Dermis microvascular lymphatic vessel endothelial cell (primary cell): ENCODE measurements around the gene UTY. TPM values are rescaled to one million over a fixed set of nuclear protein-coding genes. Genes with fewer than 3 reads are reported as not detected.

Experiments used
- DNase-seq, 2 donors: peaks; one replicate each; pipeline versions ENCODE4 v3.0.0 to v3.0.0-alpha.2; 2010; ENCODE audit warnings: low read depth in 2 of 2
- total RNA-seq: library from RNA; depleted of rRNA; stranded (reverse); fragments of >200 nt; gene quantifications from 2 replicates; pipeline ENCODE4 v1.2.1, GENCODE V29; 2014

UTY gene
- not detected in 2 replicates for total RNA-seq

- DNase-seq = peak in 1 of 2 donors; percentile 94
Observed at GRCh38 chrY:13479828-13480227, at the start of gene UTY. UTY (minus strand) TSS chrY:13480033; CDS start chrY:13479665, 368 bp downstream.

- DNase-seq = no peak
Observed at GRCh38 chrY:13520474-13520873, 40.6 kb upstream of the UTY start.

GRCh38 chrY:13501215-13501614, 21.4 kb upstream of the UTY start:
- no peak for DNase-seq

- DNase-seq = no peak
Observed at GRCh38 chrY:13493737-13494136, 13.9 kb upstream of the UTY start.

- no peak for DNase-seq
Observed at GRCh38 chrY:13492408-13492807, 12.6 kb upstream of the UTY start.

- DNase-seq = no peak
Observed at GRCh38 chrY:13488738-13489137, 8.9 kb upstream of the UTY start.

GRCh38 chrY:13479121-13479711, 617 bp downstream of the UTY start:
- DNase-seq = peak in 1 of 2 donors; percentile 59

GRCh38 chrY:13478126-13478785, 1.6 kb downstream of the UTY start:
- DNase-seq = peak in 1 of 2 donors; percentile 81

GRCh38 chrY:13474997-13475396, 4.8 kb downstream of the UTY start:
- DNase-seq = peak in 1 of 2 donors; percentile 67

GRCh38 chrY:13451572-13451971, 28.3 kb downstream of the UTY start:
- DNase-seq = no peak

GRCh38 chrY:13450596-13451130, 29.2 kb downstream of the UTY start:
- DNase-seq = no peak

- DNase-seq = no peak
Observed at GRCh38 chrY:13445566-13445965, 34.3 kb downstream of the UTY start.

- no peak for DNase-seq
Observed at GRCh38 chrY:13443146-13443545, 36.7 kb downstream of the UTY start.

- DNase-seq = no peak
Observed at GRCh38 chrY:13440811-13441210, 39.0 kb downstream of the UTY start.

GRCh38 chrY:13435968-13436937, 43.6 kb downstream of the UTY start:
- DNase-seq = peak in 1 of 2 donors; percentile 37

GRCh38 chrY:13435206-13435967, 44.4 kb downstream of the UTY start:
- no peak for DNase-seq

GRCh38 chrY:13432293-13433025, 47.4 kb downstream of the UTY start:
- DNase-seq = no peak

- DNase-seq = peak in 1 of 2 donors; percentile 3
Observed at GRCh38 chrY:13429551-13429950, 50.3 kb downstream of the UTY start.

- peak in 1 of 2 donors; percentile 86 for DNase-seq
Observed at GRCh38 chrY:13423281-13423732, 56.5 kb downstream of the UTY start.
